ENCODE measurements around the gene CHIT1. TPM values are rescaled to one million over a fixed set of nuclear protein-coding genes. Genes with fewer than 3 reads are reported as not detected.

CHIT1 gene
- total and polyA plus RNA-seq, 2 experiments from 2014 or later: 0.07 to 0.47 TPM

- H3F3A ChIP-seq (replicated peaks; ENCODE audit: low read depth): no peaks in the 10 kb centered on the region
- no peaks in the 10 kb centered on the region for H3K9me3 Mint-ChIP-seq
- peaks cover 10% of the 10 kb centered on the region for H3K27me3 Mint-ChIP-seq (ENCODE audit: insufficient read depth, low read depth, poor library complexity)
- no peaks in the 10 kb centered on the region for H3K27me3 ChIP-seq (ENCODE audit: insufficient read depth)
- no peaks in the 10 kb centered on the region for H3K4me1 ChIP-seq (ENCODE audit: insufficient read depth)
- H3K4me3 Mint-ChIP-seq: no peak overlapping the region
- no peaks in the 10 kb centered on the region for H3K9me2 ChIP-seq (ENCODE audit: insufficient read depth)
- DNase-seq (ENCODE audit: low spot score) (no peak), ATAC-seq (peak; percentile 79)
- H3K36me3 Mint-ChIP-seq (ENCODE audit: low read depth): no peaks in the 10 kb centered on the region; the same call in 2 of the 3 replicates
- no peak for TF ChIP-seq POLR2AphosphoS5 (IDR thresholded peaks at IDR 0.05; ENCODE audit: low read depth)
- peak in 1 of 2 experiments; percentile 34; a peak in 1 of 4 replicates for TF ChIP-seq CTCF (conservative IDR thresholded peaks at IDR 0.05; ENCODE audit: low read depth in 2 of 2)
- H3K27ac ChIP-seq (ENCODE audit: low read depth): no peak overlapping the region
- no peaks in the 10 kb centered on the region for H3K79me2 ChIP-seq (replicated peaks; ENCODE audit: insufficient read depth)
- no peak overlapping the region for H2AFZ ChIP-seq
- H3K27ac Mint-ChIP-seq: no peak overlapping the region; the same call in 1 of the 2 replicates
- no peak overlapping the region for H3K4me3 ChIP-seq
- H3K4me1 Mint-ChIP-seq: peaks cover 2% of the 10 kb centered on the region; the same call in 1 of the 3 replicates
- H3K36me3 ChIP-seq (ENCODE audit: insufficient read depth): no peaks in the 10 kb centered on the region
- no peak overlapping the region for H3K4me2 ChIP-seq
- no peaks in the 10 kb centered on the region for H4K20me1 ChIP-seq (replicated peaks; ENCODE audit: insufficient read depth)
Observed at GRCh38 chr1:203166192-203166940, 63.1 kb downstream of the CHIT1 start.

Other genes starting within 250 kb of the CHIT1 start
- 107 and 128 TPM in 2 replicates for gene TMEM183A, start 222.3 kb downstream of the CHIT1 start, total RNA-seq (2014; rRNA removed; shearing (Covaris generic))
- gene TMEM183A, start 222.3 kb downstream of the CHIT1 start, polyA plus RNA-seq (2016; fragmentation: Nextera tagmentation; extraction: Ambion mirVana): 54.7 and 55.1 TPM in 2 replicates
- gene PPFIA4, start 203.2 kb downstream of the CHIT1 start, total RNA-seq (2014; rRNA removed; shearing (Covaris generic)): 7.6 and 8.0 TPM in 2 replicates
- 1.3 and 2.2 TPM in 2 replicates for gene PPFIA4, start 203.2 kb downstream of the CHIT1 start, polyA plus RNA-seq (2016; fragmentation: Nextera tagmentation; extraction: Ambion mirVana)
- gene MYOG, start 143.7 kb downstream of the CHIT1 start, total RNA-seq (2014; rRNA removed; shearing (Covaris generic)): not detected in 2 replicates
- not detected in 2 replicates for gene MYOG, start 143.7 kb downstream of the CHIT1 start, polyA plus RNA-seq (2016; fragmentation: Nextera tagmentation; extraction: Ambion mirVana)
- 1.8 and 3.8 TPM in 2 replicates for gene ADORA1, start 101.9 kb downstream of the CHIT1 start, total RNA-seq (2014; rRNA removed; shearing (Covaris generic))
- gene ADORA1, start 101.9 kb downstream of the CHIT1 start, polyA plus RNA-seq (2016; fragmentation: Nextera tagmentation; extraction: Ambion mirVana): 0.63 and 1.5 TPM in 2 replicates
- gene MYBPH, start 53.8 kb downstream of the CHIT1 start, total RNA-seq (2014; rRNA removed; shearing (Covaris generic)): not detected in 2 replicates
- not detected in 2 replicates for gene MYBPH, start 53.8 kb downstream of the CHIT1 start, polyA plus RNA-seq (2016; fragmentation: Nextera tagmentation; extraction: Ambion mirVana)
- 0.76 TPM in 1 of 2 replicates, not detected in the other for gene CHI3L1, start 43.0 kb downstream of the CHIT1 start, total RNA-seq (2014; rRNA removed; shearing (Covaris generic))
- gene CHI3L1, start 43.0 kb downstream of the CHIT1 start, polyA plus RNA-seq (2016; fragmentation: Nextera tagmentation; extraction: Ambion mirVana): not detected in 2 replicates
- 7.8 and 9.1 TPM in 2 replicates for gene BTG2, start 75.8 kb upstream of the CHIT1 start, total RNA-seq (2014; rRNA removed; shearing (Covaris generic))
- 5.7 and 6.3 TPM in 2 replicates for gene BTG2, start 75.8 kb upstream of the CHIT1 start, polyA plus RNA-seq (2016; fragmentation: Nextera tagmentation; extraction: Ambion mirVana)
- 0.31 and 1.3 TPM in 2 replicates for gene FMOD, start 121.4 kb upstream of the CHIT1 start, total RNA-seq (2014; rRNA removed; shearing (Covaris generic))
- 0.27 TPM in 1 of 2 replicates, not detected in the other for gene FMOD, start 121.4 kb upstream of the CHIT1 start, polyA plus RNA-seq (2016; fragmentation: Nextera tagmentation; extraction: Ambion mirVana)
- 0.03 and 0.08 TPM in 2 replicates for gene PRELP, start 246.1 kb upstream of the CHIT1 start, total RNA-seq (2014; rRNA removed; shearing (Covaris generic))
- 0.03 and 0.12 TPM in 2 replicates for gene PRELP, start 246.1 kb upstream of the CHIT1 start, polyA plus RNA-seq (2016; fragmentation: Nextera tagmentation; extraction: Ambion mirVana)